CD4-positive, CD25-positive, alpha-beta regulatory T cell (primary cell): Measurements from ENCODE around the gene ZFAND3. TPM values are rescaled to one million over a fixed set of nuclear protein-coding genes. Genes with fewer than 3 reads are reported as not detected.

ENCODE experiments used
- ATAC-seq, 2 donors: fragments of 150-1000 bp; cut with Tn5 transposase; one replicate each; pipeline ENCODE4 v1.10.0; 2021; ENCODE audit warnings: low read depth in 2 of 2, moderate number of reproducible peaks in 2 of 2, moderate library complexity in 1 of 2
- DNase-seq, 3 donors: peaks; one replicate each; pipeline versions ENCODE4 v3.0.0 to v3.0.0-alpha.2; 2012 to 2022; ENCODE audit warnings: mixed read lengths in 1 of 3
- H3K27ac ChIP-seq: one replicate; pipeline ENCODE4 v1.7.0; 2013; ENCODE audit warnings: mild to moderate bottlenecking, low read length; ENCODE audit not compliant: insufficient read depth, poor library complexity, severe bottlenecking
- H3K27me3 ChIP-seq: one replicate; pipeline ENCODE4 v1.7.0; 2013; ENCODE audit warnings: low read length; ENCODE audit not compliant: control insufficient read depth, insufficient read depth
- H3K36me3 ChIP-seq: one replicate; pipeline ENCODE4 v1.7.0; 2013; ENCODE audit warnings: mild to moderate bottlenecking, low read length, moderate library complexity; ENCODE audit not compliant: control insufficient read depth, insufficient read depth
- H3K4me1 ChIP-seq: 2 replicates; pipeline ENCODE4 v1.7.0; 2013; ENCODE audit warnings: mild to moderate bottlenecking, low read length; ENCODE audit not compliant: insufficient read depth, control insufficient read depth, poor library complexity, severe bottlenecking
- H3K4me3 ChIP-seq: one replicate; pipeline ENCODE4 v1.7.0; 2013; ENCODE audit warnings: low read depth, mild to moderate bottlenecking, low read length, moderate library complexity
- H3K9me3 ChIP-seq, 2 experiments: 1 replicate in 1 of 2; 2 replicates in 1 of 2; pipeline ENCODE4 v1.7.0; 2013; ENCODE audit warnings: low read length in 2 of 2, mild to moderate bottlenecking in 1 of 2, moderate library complexity in 1 of 2; ENCODE audit not compliant: control insufficient read depth in 2 of 2
- H3K27ac Mint-ChIP-seq, 3 donors: one replicate each; pipeline ENCODE4 v1.8.0; 2020 to 2022; ENCODE audit warnings: mild to moderate bottlenecking in 3 of 3, mixed read lengths in 3 of 3, moderate library complexity in 2 of 3
- H3K27me3 Mint-ChIP-seq: one replicate; pipeline ENCODE4 v1.8.0; 2022; ENCODE audit warnings: mild to moderate bottlenecking, mixed read lengths
- H3K36me3 Mint-ChIP-seq: one replicate; pipeline ENCODE4 v1.8.0; 2020; ENCODE audit warnings: mixed read lengths
- H3K4me1 Mint-ChIP-seq, 4 donors: one replicate each; pipeline ENCODE4 v1.8.0; 2020 to 2022; ENCODE audit warnings: mixed read lengths in 4 of 4, mild to moderate bottlenecking in 1 of 4
- H3K4me3 Mint-ChIP-seq, 4 donors: one replicate each; pipeline ENCODE4 v1.8.0; 2020 to 2022; ENCODE audit warnings: mild to moderate bottlenecking in 4 of 4, mixed read lengths in 4 of 4, moderate library complexity in 3 of 4
- H3K9me3 Mint-ChIP-seq, 7 donors: one replicate each; pipeline ENCODE4 v1.8.0; 2020 to 2022; ENCODE audit warnings: mixed read lengths in 7 of 7, mild to moderate bottlenecking in 3 of 7, moderate library complexity in 2 of 7
- polyA plus RNA-seq, 4 donors: library from polyadenylated mRNA; unstranded; fragments of 300-500 nt; fragmentation: Illumina TruSeq; gene quantifications; one replicate each; pipeline ENCODE4 v1.2.3, GENCODE V29; 2021
- total RNA-seq: library from RNA; stranded (reverse); gene quantifications from one replicate; pipeline ENCODE4 v1.2.3, GENCODE V29; 2022

The ZFAND3 gene
- total and polyA plus RNA-seq, 5 donors from 2014 or later, result 3.5 to 60.0 (median 5.1) TPM

DNA sequence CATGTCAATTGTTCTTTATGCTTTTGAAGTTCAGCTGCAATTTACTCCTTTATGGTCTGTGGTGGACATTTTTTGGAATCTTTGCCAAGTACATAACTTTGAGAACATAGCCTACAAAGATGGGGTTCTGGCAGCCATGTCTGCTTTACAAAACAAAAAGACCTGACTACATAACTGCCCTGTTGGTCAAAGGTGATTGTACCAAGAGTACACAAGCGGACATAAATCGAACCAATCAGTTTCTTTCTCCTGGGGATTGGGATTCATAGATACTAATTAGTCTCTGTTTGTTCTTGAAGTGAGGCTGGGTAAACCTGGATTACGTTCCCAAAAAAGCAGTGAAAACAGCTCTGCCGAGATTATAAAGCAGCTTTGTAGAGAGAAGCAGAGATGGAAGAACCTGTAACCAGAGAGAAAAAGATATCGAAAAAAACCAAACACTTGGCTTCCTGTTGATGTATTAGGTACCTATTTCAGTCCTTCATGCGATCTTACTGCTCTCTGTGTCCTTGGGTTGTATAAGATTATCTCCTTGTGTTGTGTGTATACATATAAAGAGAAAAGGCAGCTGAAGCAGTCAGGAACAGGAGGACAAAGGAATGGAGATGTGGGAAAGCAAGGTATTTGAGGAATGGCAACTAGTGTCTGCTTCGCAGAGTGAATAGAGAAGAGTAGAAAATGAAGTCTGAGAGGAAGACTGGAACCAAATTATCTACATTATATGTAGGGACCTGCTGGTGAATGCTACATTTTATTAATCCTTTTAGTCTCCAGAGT, 2.7 kb upstream of the ZFAND3 start:
- H3K36me3 ChIP-seq, result no peaks in the 10 kb centered on the region

DNA sequence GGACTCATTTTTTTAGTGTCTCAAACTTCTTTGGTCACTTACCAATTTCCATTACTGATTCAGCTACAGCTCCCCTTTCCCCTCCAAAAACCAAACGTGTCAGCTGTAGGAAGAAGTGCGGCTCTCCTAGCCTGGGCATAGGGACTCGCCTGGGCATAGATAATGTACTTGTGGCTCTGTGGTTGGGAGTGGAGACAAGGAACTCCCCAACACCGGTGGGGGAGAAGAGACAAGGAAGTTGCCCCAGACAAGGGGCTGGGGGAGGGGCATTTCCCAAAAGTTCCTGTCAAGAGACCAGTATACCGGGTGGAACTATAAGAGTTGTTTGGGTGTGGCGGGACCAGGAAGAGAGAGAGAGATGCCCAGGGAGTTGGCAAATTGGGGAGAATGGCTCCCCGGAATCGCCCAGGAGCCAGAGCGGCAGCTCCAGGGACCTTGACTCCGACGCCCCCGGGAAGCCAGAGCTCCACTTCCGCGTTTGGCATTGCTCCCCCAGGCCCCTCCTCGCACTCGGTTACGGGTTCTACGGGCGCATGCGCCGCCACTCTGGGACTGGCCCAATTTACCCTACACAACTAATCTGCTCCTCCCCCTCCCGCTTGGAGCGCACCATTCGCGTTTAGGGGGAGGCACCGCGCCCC, 871 bp upstream of the ZFAND3 start:
- peak overlapping the region; percentile 91 for H3K27ac ChIP-seq
- H3K36me3 Mint-ChIP-seq, result no peaks in the 10 kb centered on the region
- peak overlapping the region; percentile 99 for H3K27ac Mint-ChIP-seq
- peak overlapping the region; percentile 97 to 100 (median 100) for H3K4me3 Mint-ChIP-seq
- no peaks in the 10 kb centered on the region for H3K27me3 ChIP-seq
- peaks cover 38% of the 10 kb centered on the region for H3K4me1 ChIP-seq
- peak overlapping the region; percentile 96 for H3K4me3 ChIP-seq
- peaks cover 16% of the 10 kb centered on the region for H3K27me3 Mint-ChIP-seq
- no peaks in the 10 kb centered on the region for H3K9me3 ChIP-seq
- H3K36me3 ChIP-seq, result no peaks in the 10 kb centered on the region
- DNase-seq, result peak; percentile 93 to 98 (median 95)
- H3K9me3 Mint-ChIP-seq, result peaks cover 0 to 4% (median 0%) of the 10 kb centered on the region in 7 donors
- H3K4me1 Mint-ChIP-seq, result peaks cover 32 to 56% (median 43%) of the 10 kb centered on the region in 4 donors
- peak; percentile 78 to 79 for ATAC-seq

More for the DNA sequence above, 2.7 kb upstream of the ZFAND3 start:
- peak overlapping the region; percentile 11 to 72 (median 35) for H3K27ac Mint-ChIP-seq
- Histone ChIP-seq H3K27ac (no peak overlapping the region), H3K27me3 (no peaks in the 10 kb centered on the region), H3K4me3 (peak overlapping the region; percentile 13), H3K4me1 (peaks cover 21% of the 10 kb centered on the region), H3K9me3 (no peaks in the 10 kb centered on the region)
- H3K27me3 Mint-ChIP-seq, result peaks cover 27% of the 10 kb centered on the region
- peaks cover 1% of the 10 kb centered on the region for H3K36me3 Mint-ChIP-seq
- ATAC-seq (no peak), DNase-seq (peak in 1 of 3 donors; percentile 19)
- H3K4me1 Mint-ChIP-seq, result peaks cover 14 to 38% (median 26%) of the 10 kb centered on the region in 4 donors
- H3K4me3 Mint-ChIP-seq, result peak overlapping the region; percentile 74 to 82 (median 78)
- H3K9me3 Mint-ChIP-seq, result peaks cover 0 to 4% (median 0%) of the 10 kb centered on the region in 7 donors

DNA sequence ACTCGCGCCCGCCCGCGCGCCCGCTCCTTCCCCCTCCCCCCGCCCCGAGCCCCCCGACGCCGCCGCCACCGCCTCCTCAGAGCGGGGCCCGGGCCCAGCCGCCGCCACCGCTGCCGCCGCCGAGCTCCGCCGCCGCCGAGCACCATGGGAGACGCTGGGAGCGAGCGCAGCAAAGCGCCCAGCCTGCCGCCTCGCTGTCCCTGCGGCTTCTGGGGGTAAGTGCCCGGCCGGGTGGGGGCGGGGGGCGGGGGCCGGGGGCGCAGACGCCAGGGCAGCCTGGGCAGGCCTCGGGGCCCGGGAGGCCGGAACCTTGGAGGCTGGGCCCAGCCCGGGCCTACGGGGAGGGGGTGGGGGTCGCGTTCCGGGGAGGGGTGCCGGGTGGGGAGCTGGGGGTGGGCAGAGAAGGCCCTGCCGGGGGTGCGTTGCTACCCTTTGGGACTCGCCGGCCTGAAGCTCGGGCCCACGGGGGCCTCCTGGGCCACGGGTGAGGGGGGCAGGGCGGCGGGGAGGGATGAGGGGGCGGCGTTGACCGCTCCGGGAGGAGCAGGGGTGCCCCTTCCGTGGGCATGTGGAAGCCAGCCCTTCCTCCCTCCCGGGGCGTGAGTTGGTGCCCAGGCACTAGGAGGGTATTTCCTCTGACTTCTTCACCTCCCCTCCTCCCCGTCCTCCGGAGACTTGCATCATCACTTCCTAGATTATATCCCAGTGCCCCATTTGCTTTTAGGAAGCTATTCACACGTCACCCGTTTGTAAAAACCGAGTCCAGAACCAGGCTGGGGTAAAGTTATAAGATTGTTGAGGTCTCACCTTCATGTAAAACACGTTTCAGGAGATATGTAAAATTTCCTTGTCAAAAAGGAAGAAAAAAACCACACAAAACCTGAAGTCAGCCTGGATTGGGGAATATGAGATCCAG, 533 bp downstream of the ZFAND3 start:
- H3K9me3 ChIP-seq, result no peaks in the 10 kb centered on the region
- Mint-ChIP-seq H3K4me3 (peak overlapping the region; percentile 92 to 100 (median 100)), H3K27ac (peak overlapping the region; percentile 51 to 95 (median 88)), H3K36me3 (no peaks in the 10 kb centered on the region), H3K9me3 (peaks cover 0 to 4% (median 0%) of the 10 kb centered on the region in 7 donors), H3K4me1 (peaks cover 39 to 68% (median 50%) of the 10 kb centered on the region in 4 donors), H3K27me3 (peaks cover 11% of the 10 kb centered on the region)
- H3K4me1 ChIP-seq, result peaks cover 40% of the 10 kb centered on the region
- peak; percentile 23 to 41 (median 35) for DNase-seq
- H3K36me3 ChIP-seq, result no peaks in the 10 kb centered on the region
- no peaks in the 10 kb centered on the region for H3K27me3 ChIP-seq
- H3K27ac ChIP-seq, result peak overlapping the region; percentile 91
- peak; percentile 10 to 11 for ATAC-seq
- peak overlapping the region; percentile 91 for H3K4me3 ChIP-seq

DNA sequence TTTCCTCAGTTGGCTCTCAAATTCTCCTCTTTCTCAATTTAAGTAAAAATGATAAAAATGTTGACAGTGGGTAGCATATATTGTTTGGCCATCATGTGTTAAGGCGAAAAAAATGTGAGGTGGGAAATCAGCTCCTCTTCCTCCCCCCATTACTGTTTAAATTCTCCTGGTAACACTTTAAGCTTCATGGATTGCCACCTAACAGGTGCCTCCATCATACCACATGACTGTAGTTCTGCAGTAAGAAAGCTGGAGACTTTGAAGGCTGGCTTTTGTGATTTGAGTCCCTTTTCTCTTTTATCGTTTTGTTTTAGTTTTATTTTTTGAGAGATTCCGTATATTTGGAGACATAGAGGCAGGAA, 1.2 kb downstream of the ZFAND3 start:
- Mint-ChIP-seq H3K36me3 (no peaks in the 10 kb centered on the region), H3K9me3 (peaks cover 0 to 4% (median 0%) of the 10 kb centered on the region in 7 donors), H3K4me1 (peaks cover 40 to 72% (median 52%) of the 10 kb centered on the region in 4 donors), H3K4me3 (peak overlapping the region; percentile 92 to 95 (median 93)), H3K27ac (peak overlapping the region; percentile 22 to 95 (median 88)), H3K27me3 (peaks cover 11% of the 10 kb centered on the region)
- no peaks in the 10 kb centered on the region for H3K36me3 ChIP-seq
- peak in 1 of 3 donors; percentile 27 for DNase-seq
- peak overlapping the region; percentile 64 for H3K27ac ChIP-seq
- no peak for ATAC-seq
- H3K4me1 ChIP-seq, result peaks cover 40% of the 10 kb centered on the region
- H3K4me3 ChIP-seq, result peak overlapping the region; percentile 91
- no peaks in the 10 kb centered on the region for H3K9me3 ChIP-seq
- no peaks in the 10 kb centered on the region for H3K27me3 ChIP-seq

DNA sequence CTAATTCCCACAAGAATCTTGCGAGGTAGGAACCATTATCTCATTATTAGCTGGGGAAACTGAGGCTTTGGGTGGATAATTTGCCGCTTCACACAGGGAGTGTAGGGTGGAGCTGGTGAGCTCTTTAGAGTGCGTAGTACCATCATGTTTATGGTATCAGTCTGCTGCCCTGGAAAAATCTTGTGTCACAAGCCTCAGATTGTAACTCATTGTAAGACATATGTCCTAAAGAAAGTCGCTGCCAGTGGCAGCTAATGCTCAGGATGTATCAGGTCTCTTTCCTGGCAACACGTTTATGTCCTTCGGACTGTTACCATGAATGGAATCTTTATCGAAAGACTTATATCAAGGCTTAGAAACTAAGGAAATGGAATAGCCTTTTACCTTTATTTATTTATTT, 1.9 kb downstream of the ZFAND3 start:
- H3K9me3 ChIP-seq, result no peaks in the 10 kb centered on the region
- no peaks in the 10 kb centered on the region for H3K27me3 ChIP-seq
- peak overlapping the region in 1 of 3 donors; percentile 88 for H3K27ac Mint-ChIP-seq
- H3K27ac ChIP-seq, result no peak overlapping the region
- peaks cover 45 to 80% (median 59%) of the 10 kb centered on the region in 4 donors for H3K4me1 Mint-ChIP-seq
- H3K36me3 ChIP-seq, result no peaks in the 10 kb centered on the region
- H3K4me3 ChIP-seq, result peak overlapping the region; percentile 91
- peaks cover 42% of the 10 kb centered on the region for H3K4me1 ChIP-seq
- DNase-seq (no peak), ATAC-seq (no peak)
- H3K4me3 Mint-ChIP-seq, result peak overlapping the region; percentile 92 to 95 (median 93)
- H3K36me3 Mint-ChIP-seq, result peaks cover 5% of the 10 kb centered on the region
- H3K27me3 Mint-ChIP-seq, result peaks cover 11% of the 10 kb centered on the region
- peaks cover 0 to 4% (median 0%) of the 10 kb centered on the region in 7 donors for H3K9me3 Mint-ChIP-seq

DNA sequence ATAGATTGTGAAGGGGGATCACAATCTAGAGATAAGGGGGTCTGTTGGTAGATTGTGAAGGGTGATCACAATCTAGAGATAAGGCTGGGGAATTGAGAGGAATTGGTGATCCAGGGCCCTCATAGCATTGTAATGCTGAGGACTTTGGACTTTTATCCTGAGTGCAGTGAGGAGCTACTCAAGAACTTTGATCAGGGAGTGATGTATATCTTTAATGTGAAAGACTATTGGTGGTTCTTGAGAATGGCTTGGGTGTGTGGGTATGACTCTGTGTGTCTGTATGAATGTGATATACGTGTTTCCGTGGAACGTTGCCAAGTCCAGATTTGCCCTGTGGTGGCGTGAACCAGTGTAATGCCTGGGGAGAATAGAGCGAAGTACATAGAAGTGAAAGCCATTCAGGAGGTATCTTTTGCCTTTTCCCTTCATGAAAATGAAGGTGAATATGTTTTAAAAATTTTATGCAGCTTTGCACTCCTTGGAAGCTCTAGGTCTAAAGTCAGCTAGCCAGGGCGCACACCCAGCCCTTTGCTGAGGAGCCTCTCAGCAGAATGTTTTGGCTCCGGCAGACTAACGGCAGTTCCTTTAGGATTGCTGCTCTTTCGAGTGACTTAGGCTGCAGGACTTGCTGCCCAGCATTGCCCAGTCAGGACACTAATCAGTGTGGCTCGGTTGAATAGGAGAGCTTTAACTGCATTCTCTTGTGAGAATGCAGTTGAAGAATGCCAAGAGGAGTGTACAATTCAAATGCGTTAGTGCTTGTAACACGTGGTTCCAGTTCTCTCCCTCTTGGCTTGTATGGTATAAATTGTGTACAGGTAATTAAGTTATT, 3.5 kb downstream of the ZFAND3 start:
- H3K27ac Mint-ChIP-seq, result peak overlapping the region; percentile 2 to 22 (median 15)
- H3K27me3 Mint-ChIP-seq, result peaks cover 11% of the 10 kb centered on the region
- Histone ChIP-seq H3K27ac (no peak overlapping the region), H3K4me3 (peak overlapping the region; percentile 1), H3K36me3 (no peaks in the 10 kb centered on the region), H3K9me3 (no peaks in the 10 kb centered on the region), H3K27me3 (no peaks in the 10 kb centered on the region), H3K4me1 (peaks cover 46% of the 10 kb centered on the region)
- peaks cover 56 to 79% (median 61%) of the 10 kb centered on the region in 4 donors for H3K4me1 Mint-ChIP-seq
- no peaks in the 10 kb centered on the region for H3K9me3 Mint-ChIP-seq
- H3K4me3 Mint-ChIP-seq, result peak overlapping the region; percentile 24 to 92 (median 69)
- H3K36me3 Mint-ChIP-seq, result peaks cover 5% of the 10 kb centered on the region
- no peak for ATAC-seq
- DNase-seq, result no peak
